T47D (cell line): Measurements from ENCODE around the gene SELPLG.

ENCODE experiments used
- DNase-seq, 2 experiments: peaks; one replicate each; pipeline versions ENCODE4 v3.0.0 to v3.0.0-alpha.2; 2011 to 2012; ENCODE audit warnings: low read depth in 1 of 2, low spot score in 1 of 2
- JUND ChIP-seq: IDR thresholded peaks from 2 replicates; pipeline ENCODE4 v1.6.1; 2012; ENCODE audit warnings: low read depth
- in situ Hi-C: cut with HindIII; loops from 2 replicates; pipeline ENCODE4 v1.10.0; 2016; ENCODE audit warnings: low sequenced_read_pairs, low pct_unique_long_range_greater_than_20kb

SELPLG gene

GRCh38 chr12:108608616-108609015, 25.1 kb downstream of the SELPLG start:
- in situ Hi-C loops = no loop called here
- TF ChIP-seq JUND = no peak
- no peak for DNase-seq

- DNase-seq = no peak
- TF ChIP-seq JUND = no peak
- in situ Hi-C loops = no loop called here
Measured at GRCh38 chr12:108607981-108608600, 25.6 kb downstream of the SELPLG start.

- DNase-seq = no peak
- in situ Hi-C loops = no loop called here
- TF ChIP-seq JUND = no peak
Measured at GRCh38 chr12:108606492-108606891, 27.2 kb downstream of the SELPLG start.

GRCh38 chr12:108605690-108606406, 27.8 kb downstream of the SELPLG start:
- TF ChIP-seq JUND = no peak
- no peak for DNase-seq
- in situ Hi-C loops = no loop called here

GRCh38 chr12:108605000-108605689, 28.5 kb downstream of the SELPLG start:
- TF ChIP-seq JUND = no peak
- no peak for DNase-seq
- in situ Hi-C loops = no loop called here

GRCh38 chr12:108604208-108604941, 29.3 kb downstream of the SELPLG start:
- in situ Hi-C loops = no loop called here
- no peak for TF ChIP-seq JUND
- no peak for DNase-seq

GRCh38 chr12:108603743-108604142, 30.0 kb downstream of the SELPLG start:
- DNase-seq = no peak
- no peak for TF ChIP-seq JUND
- in situ Hi-C loops = no loop called here

- in situ Hi-C loops = no loop called here
- no peak for DNase-seq
- no peak for TF ChIP-seq JUND
Measured at GRCh38 chr12:108602976-108603704, 30.6 kb downstream of the SELPLG start.

- TF ChIP-seq JUND = no peak
- in situ Hi-C loops = no loop called here
- no peak for DNase-seq
Measured at GRCh38 chr12:108602209-108602705, 31.4 kb downstream of the SELPLG start.

- in situ Hi-C loops = no loop called here
- DNase-seq = no peak
- no peak for TF ChIP-seq JUND
Measured at GRCh38 chr12:108600702-108601007, 33.0 kb downstream of the SELPLG start.

- no peak for TF ChIP-seq JUND
- in situ Hi-C loops = no loop called here
- no peak for DNase-seq
Measured at GRCh38 chr12:108599948-108600701, 33.6 kb downstream of the SELPLG start.
